Measurements from ENCODE around the gene CHCHD3. TPM values are rescaled to one million over a fixed set of nuclear protein-coding genes. Genes with fewer than 3 reads are reported as not detected.

The CHCHD3 gene
- polyA plus RNA-seq, 3 donors: 30.5 to 56.7 (median 48.8) TPM

DNA sequence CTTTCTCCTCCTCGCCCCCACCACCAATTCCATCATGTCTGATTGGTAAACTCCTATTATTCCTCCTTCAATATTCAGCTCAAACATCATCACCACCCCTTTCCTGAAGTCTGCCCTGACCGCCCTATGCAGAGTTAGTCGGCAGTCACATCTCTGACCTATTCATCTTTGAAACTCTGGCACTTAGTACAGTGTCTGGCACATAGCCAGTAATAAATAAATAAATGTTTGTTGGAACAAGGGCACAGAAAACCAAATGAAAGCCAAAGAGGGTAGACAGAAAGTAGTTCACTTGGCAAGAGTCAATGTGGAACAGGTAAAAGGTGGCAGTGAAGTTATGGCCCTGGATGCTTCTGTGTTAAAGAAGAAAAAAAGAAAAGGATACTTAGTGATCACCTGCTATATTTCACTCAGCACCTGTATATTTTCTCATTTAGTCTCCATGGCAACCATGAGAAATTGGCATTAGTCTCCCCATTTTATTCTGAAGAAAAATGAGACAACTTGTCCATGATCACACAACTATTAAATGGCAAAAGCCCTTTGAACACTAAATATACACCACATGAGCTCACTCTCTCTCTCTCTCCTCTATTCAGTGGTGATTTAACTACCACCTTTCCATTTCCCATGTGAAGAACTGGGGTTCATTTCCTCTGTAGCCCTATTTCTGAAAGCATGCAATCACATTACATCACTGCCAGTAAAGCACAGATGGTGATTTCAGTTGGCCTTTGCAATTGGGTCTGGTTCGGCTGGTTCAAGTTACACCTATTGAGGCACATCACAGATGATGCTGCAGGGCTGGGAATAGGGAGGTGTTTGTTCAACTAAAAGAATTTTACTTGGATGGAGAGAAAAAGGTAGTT, 25.3 kb downstream of the CHCHD3 start:
- no peak overlapping the region for H3K4me3 ChIP-seq (replicated peaks in 1 of 3; ENCODE audit: low read depth in 2 of 3, low read length in 3 of 3)
- no peak for TF ChIP-seq CTCF (IDR thresholded peaks at IDR 0.05)
- Mint-ChIP-seq H3K4me3 (no peak overlapping the region), H3K4me1 (peaks cover 12% of the 10 kb centered on the region), H3K27ac (peak overlapping the region in 1 of 7 donors; percentile 1), H3K36me3 (peaks cover 4 to 7% of the 10 kb centered on the region in 2 donors), H3K27me3 (ENCODE audit: low read depth in 3 of 3) (no peaks in the 10 kb centered on the region), H3K9me3 (peaks cover 0 to 3% (median 0%) of the 10 kb centered on the region in 7 donors)
- H3K79me2 ChIP-seq (ENCODE audit: insufficient read depth, low read length): peaks cover 16% of the 10 kb centered on the region
- no peak overlapping the region for H3K27ac ChIP-seq (ENCODE audit: low read depth in 1 of 2, low read length in 2 of 2)
- peaks cover 4 to 5% of the 10 kb centered on the region in 2 donors for H3K4me1 ChIP-seq (ENCODE audit: control insufficient read depth in 1 of 2, insufficient read depth in 2 of 2, low read length in 2 of 2)
- no peaks in the 10 kb centered on the region for H3K9me3 ChIP-seq (replicated peaks in 1 of 2; ENCODE audit: control insufficient read depth in 1 of 2, insufficient read depth in 1 of 2, low read length in 2 of 2)
- no peaks in the 10 kb centered on the region for H3K27me3 ChIP-seq (ENCODE audit: control insufficient read depth in 2 of 2, insufficient read depth in 2 of 2, low read length in 2 of 2)
- no peak for DNase-seq
- H2AFZ ChIP-seq (ENCODE audit: insufficient read depth, low read depth, low read length, poor library complexity, severe bottlenecking): no peak overlapping the region
- no peak overlapping the region for H3K4me2 ChIP-seq (replicated peaks; ENCODE audit: extremely low read depth, low read length, poor library complexity, severe bottlenecking)
- WGBS (ENCODE audit: insufficient coverage): 100% methylated on average over 2 of the region's 4 CpGs
- no peak overlapping the region for H3K9ac ChIP-seq (ENCODE audit: insufficient read depth, low read length, poor library complexity, severe bottlenecking)
- H3K36me3 ChIP-seq (replicated peaks in 1 of 2; ENCODE audit: control insufficient read depth in 1 of 2, insufficient read depth in 2 of 2, low read length in 2 of 2): peaks cover 0 to 8% of the 10 kb centered on the region in 2 donors
- intact Hi-C loops (cut with micrococcal nuclease): no loop called here
- peaks cover 20% of the 10 kb centered on the region for H4K20me1 ChIP-seq (ENCODE audit: insufficient read depth, low read length)

DNA sequence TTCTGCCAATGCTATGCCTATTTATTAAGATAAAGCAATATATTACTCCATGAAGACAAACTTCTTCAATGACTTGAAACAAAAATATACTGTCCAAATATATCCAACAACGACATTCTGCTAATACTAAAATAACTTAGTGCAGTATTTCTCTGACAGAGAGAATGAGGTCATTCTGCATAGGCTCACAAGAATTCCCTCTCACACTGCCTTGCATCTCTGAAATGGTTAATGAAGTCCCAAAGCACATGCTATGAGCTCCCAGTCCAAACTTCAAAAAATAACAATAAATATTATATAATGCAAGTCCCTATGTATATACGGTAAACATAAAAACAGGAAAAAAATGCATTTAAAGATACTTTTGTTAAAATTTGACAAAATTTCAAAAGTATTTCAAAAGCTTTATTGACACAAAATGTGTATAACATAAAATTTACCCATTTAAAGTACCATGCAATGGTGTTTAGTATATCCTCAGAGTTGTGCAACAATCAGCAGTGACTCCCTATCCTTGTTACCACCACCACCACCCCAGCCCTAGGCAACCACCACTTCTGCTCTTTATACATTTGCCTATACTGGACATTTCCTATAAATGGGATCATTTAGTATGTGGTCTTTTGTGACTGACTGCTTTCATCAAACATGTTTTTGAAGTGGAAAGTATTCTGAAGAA, 27.6 kb downstream of the CHCHD3 start:
- H4K20me1 ChIP-seq (ENCODE audit: insufficient read depth, low read length): peaks cover 21% of the 10 kb centered on the region
- no peak overlapping the region for H3K27ac ChIP-seq (ENCODE audit: low read depth in 1 of 2, low read length in 2 of 2)
- peaks cover 0 to 8% of the 10 kb centered on the region in 2 donors for H3K36me3 ChIP-seq (replicated peaks in 1 of 2; ENCODE audit: control insufficient read depth in 1 of 2, insufficient read depth in 2 of 2, low read length in 2 of 2)
- no peak overlapping the region for H3K4me3 Mint-ChIP-seq
- H3K9me3 Mint-ChIP-seq: peaks cover 0 to 3% (median 0%) of the 10 kb centered on the region in 7 donors
- H3K27me3 ChIP-seq (ENCODE audit: control insufficient read depth in 2 of 2, insufficient read depth in 2 of 2, low read length in 2 of 2): no peaks in the 10 kb centered on the region
- TF ChIP-seq CTCF (IDR thresholded peaks at IDR 0.05): no peak
- no peak for DNase-seq
- no peak overlapping the region for H2AFZ ChIP-seq (ENCODE audit: insufficient read depth, low read depth, low read length, poor library complexity, severe bottlenecking)
- H3K4me1 Mint-ChIP-seq: peaks cover under 1% of the 10 kb centered on the region
- no CpG with 5 or more reads among the region's 2 CpGs for WGBS (ENCODE audit: insufficient coverage)
- H3K27ac Mint-ChIP-seq: no peak overlapping the region
- H3K79me2 ChIP-seq (ENCODE audit: insufficient read depth, low read length): peaks cover 17% of the 10 kb centered on the region
- no peak overlapping the region for H3K4me3 ChIP-seq (replicated peaks in 1 of 3; ENCODE audit: low read depth in 2 of 3, low read length in 3 of 3)
- intact Hi-C loops (cut with micrococcal nuclease): no loop called here
- no peaks in the 10 kb centered on the region for H3K9me3 ChIP-seq (replicated peaks in 1 of 2; ENCODE audit: control insufficient read depth in 1 of 2, insufficient read depth in 1 of 2, low read length in 2 of 2)
- no peak overlapping the region for H3K9ac ChIP-seq (ENCODE audit: insufficient read depth, low read length, poor library complexity, severe bottlenecking)
- peaks cover 2 to 7% of the 10 kb centered on the region in 2 donors for H3K36me3 Mint-ChIP-seq
- H3K4me1 ChIP-seq (ENCODE audit: control insufficient read depth in 1 of 2, insufficient read depth in 2 of 2, low read length in 2 of 2): no peaks in the 10 kb centered on the region
- no peaks in the 10 kb centered on the region for H3K27me3 Mint-ChIP-seq (ENCODE audit: low read depth in 3 of 3)
- H3K4me2 ChIP-seq (replicated peaks; ENCODE audit: extremely low read depth, low read length, poor library complexity, severe bottlenecking): no peak overlapping the region
